Caki2 (cell line): ENCODE results near the gene TRUB2. TPM values are rescaled to one million over a fixed set of nuclear protein-coding genes. Genes with fewer than 3 reads are reported as not detected.

ENCODE experiments used
- total RNA-seq: library from RNA; depleted of rRNA; stranded (reverse); fragments of >200 nt; shearing (Covaris generic); gene quantifications from 2 replicates; pipeline ENCODE4 v1.2.3, GENCODE V29; 2014; ENCODE audit warnings: low replicate concordance; rRNA removed

TRUB2 gene
- total RNA-seq, 1 experiment from 2014 or later = 29.2 TPM

Other genes starting within 250 kb of the TRUB2 start
- 93.5 and 114 TPM in 2 replicates for gene PTGES2, start 194.7 kb downstream of the TRUB2 start, total RNA-seq
- 2.2 TPM in 1 of 2 replicates, not detected in the other for gene LCN2, start 173.0 kb downstream of the TRUB2 start, total RNA-seq
- 172 and 199 TPM in 2 replicates for gene BBLN, start 162.2 kb downstream of the TRUB2 start, total RNA-seq
- gene CIZ1, start 130.9 kb downstream of the TRUB2 start, total RNA-seq = 25.6 and 27.7 TPM in 2 replicates
- gene DNM1, start 119.1 kb downstream of the TRUB2 start, total RNA-seq = 15.3 and 22.3 TPM in 2 replicates
- 44.6 and 79.8 TPM in 2 replicates for gene GOLGA2, start 46.4 kb downstream of the TRUB2 start, total RNA-seq
- 97.2 and 141 TPM in 2 replicates for gene SWI5, start 46.2 kb downstream of the TRUB2 start, total RNA-seq
- gene COQ4, start 392 bp upstream of the TRUB2 start, total RNA-seq = 76.4 and 85.3 TPM in 2 replicates
- 18.8 and 22.0 TPM in 2 replicates for gene SLC27A4, start 18.1 kb upstream of the TRUB2 start, total RNA-seq
- gene URM1, start 48.9 kb upstream of the TRUB2 start, total RNA-seq = 71.8 and 107 TPM in 2 replicates
- 25.2 and 50.6 TPM in 2 replicates for gene CERCAM, start 98.4 kb upstream of the TRUB2 start, total RNA-seq
- gene ODF2, start 133.6 kb upstream of the TRUB2 start, total RNA-seq = 31.4 and 32.1 TPM in 2 replicates
- 42.4 and 45.8 TPM in 2 replicates for gene GLE1, start 182.3 kb upstream of the TRUB2 start, total RNA-seq
- gene SPTAN1, start 230.1 kb upstream of the TRUB2 start, total RNA-seq = 100 and 104 TPM in 2 replicates